ENCODE measurements around the gene NUP188.

DNA sequence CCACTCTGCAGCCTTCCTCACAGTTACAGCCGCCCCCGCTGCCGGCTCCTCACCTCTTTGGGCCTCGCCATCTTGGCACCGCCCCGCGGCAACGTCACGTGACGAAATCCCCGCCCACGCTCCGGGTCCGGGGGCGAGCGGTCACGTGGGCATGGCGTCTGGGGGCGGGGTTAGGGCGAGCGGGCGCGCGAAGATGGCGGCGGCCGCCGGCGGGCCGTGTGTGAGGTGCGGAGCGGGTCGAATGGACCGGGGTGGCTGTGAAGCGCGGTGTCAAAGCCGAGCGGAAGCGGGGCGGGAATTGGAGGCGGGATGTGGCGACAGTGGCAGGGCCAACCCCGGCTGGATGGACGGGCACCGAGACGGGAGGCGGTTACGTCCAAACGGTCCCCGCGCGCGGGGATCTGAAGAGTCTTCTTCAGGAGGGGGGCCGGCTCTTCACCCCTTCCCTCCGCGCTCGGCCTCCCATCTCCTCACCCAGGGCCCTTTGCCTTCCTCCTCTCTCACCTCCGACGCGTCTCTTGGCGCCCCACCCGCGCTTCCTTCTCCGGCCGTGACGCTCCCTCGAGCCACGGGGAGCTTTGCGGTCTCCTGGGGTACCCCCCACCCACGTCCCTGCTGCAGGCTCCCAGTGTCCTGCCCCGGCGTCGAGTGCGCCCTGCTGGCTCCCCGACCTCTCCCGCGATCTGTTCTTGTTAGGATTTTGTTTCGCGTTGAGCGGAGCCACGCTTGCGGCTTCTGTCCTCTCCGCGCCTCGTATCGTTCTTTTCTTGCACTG lies at the start of gene NUP188, which contains the start of gene DOLK:
- TF ChIP-seq, protein P1, sequence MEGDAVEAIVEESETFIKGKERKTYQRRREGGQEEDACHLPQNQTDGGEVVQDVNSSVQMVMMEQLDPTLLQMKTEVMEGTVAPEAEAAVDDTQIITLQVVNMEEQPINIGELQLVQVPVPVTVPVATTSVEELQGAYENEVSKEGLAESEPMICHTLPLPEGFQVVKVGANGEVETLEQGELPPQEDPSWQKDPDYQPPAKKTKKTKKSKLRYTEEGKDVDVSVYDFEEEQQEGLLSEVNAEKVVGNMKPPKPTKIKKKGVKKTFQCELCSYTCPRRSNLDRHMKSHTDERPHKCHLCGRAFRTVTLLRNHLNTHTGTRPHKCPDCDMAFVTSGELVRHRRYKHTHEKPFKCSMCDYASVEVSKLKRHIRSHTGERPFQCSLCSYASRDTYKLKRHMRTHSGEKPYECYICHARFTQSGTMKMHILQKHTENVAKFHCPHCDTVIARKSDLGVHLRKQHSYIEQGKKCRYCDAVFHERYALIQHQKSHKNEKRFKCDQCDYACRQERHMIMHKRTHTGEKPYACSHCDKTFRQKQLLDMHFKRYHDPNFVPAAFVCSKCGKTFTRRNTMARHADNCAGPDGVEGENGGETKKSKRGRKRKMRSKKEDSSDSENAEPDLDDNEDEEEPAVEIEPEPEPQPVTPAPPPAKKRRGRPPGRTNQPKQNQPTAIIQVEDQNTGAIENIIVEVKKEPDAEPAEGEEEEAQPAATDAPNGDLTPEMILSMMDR (conservative IDR thresholded peaks at IDR 0.05 in 1 of 2, IDR thresholded peaks at IDR 0.05 in 1 of 2; ENCODE audit: low read depth in 1 of 2, low read length in 2 of 2): no peak
- TF ChIP-seq EZH2 (IDR thresholded peaks at IDR 0.05; ENCODE audit: low read length, missing control alignments): no peak
